Stimulated activated naive B cell treated with anti-CD40 and anti-IgM and Interleukin-4, amounts not matched to agents 10 μg/mL and 1 μg/mL and 100 μg/mL, for 72 hours (primary cell): ENCODE measurements around the gene ZBED5.
"Not testable (repeated sequence)": the region's sequence is repeated elsewhere in the genome, so short reads cannot be mapped to it uniquely, and the experiment has no call there.

Experiments used
- ATAC-seq, 2 donors: fragments of 150-1000 bp; cut with Tn5 transposase; replicated peaks; 2 replicates each; pipeline ENCODE4 v1.10.0; 2021; ENCODE audit warnings: moderate library complexity in 1 of 2
- DNase-seq: peaks from one replicate; pipeline ENCODE4 v3.0.0; 2021
- H3K27ac Mint-ChIP-seq: one replicate; pipeline ENCODE4 v1.8.0; 2022; ENCODE audit warnings: mild to moderate bottlenecking, mixed read lengths
- H3K27me3 Mint-ChIP-seq, 2 donors: one replicate each; pipeline ENCODE4 v1.8.0; 2022; ENCODE audit warnings: mixed read lengths in 2 of 2
- H3K36me3 Mint-ChIP-seq, 2 donors: one replicate each; pipeline ENCODE4 v1.8.0; 2022; ENCODE audit warnings: mixed read lengths in 2 of 2, mild to moderate bottlenecking in 1 of 2
- H3K4me1 Mint-ChIP-seq, 2 donors: one replicate each; pipeline ENCODE4 v1.8.0; 2022; ENCODE audit warnings: mixed read lengths in 2 of 2, mild to moderate bottlenecking in 1 of 2
- H3K4me3 Mint-ChIP-seq, 2 donors: one replicate each; pipeline ENCODE4 v1.8.0; 2022; ENCODE audit warnings: mild to moderate bottlenecking in 2 of 2, mixed read lengths in 2 of 2, moderate library complexity in 1 of 2
- H3K9me3 Mint-ChIP-seq, 2 donors: one replicate each; pipeline ENCODE4 v1.8.0; 2022; ENCODE audit warnings: mixed read lengths in 2 of 2, mild to moderate bottlenecking in 1 of 2

The ZBED5 gene

GRCh38 chr11:10891151-10891720 is 33.4 kb upstream of the ZBED5 start:
- ATAC-seq (no peak), DNase-seq (no peak)
- H3K27me3 Mint-ChIP-seq, result no peaks in the 10 kb centered on the region
- peaks cover 5 to 15% of the 10 kb centered on the region in 2 donors for H3K9me3 Mint-ChIP-seq
- H3K4me3 Mint-ChIP-seq, result no peak overlapping the region
- H3K4me1 Mint-ChIP-seq, result peaks cover 0 to 3% of the 10 kb centered on the region in 2 donors
- no peak overlapping the region for H3K27ac Mint-ChIP-seq
- H3K36me3 Mint-ChIP-seq, result peaks cover 13 to 22% of the 10 kb centered on the region in 2 donors

DNA sequence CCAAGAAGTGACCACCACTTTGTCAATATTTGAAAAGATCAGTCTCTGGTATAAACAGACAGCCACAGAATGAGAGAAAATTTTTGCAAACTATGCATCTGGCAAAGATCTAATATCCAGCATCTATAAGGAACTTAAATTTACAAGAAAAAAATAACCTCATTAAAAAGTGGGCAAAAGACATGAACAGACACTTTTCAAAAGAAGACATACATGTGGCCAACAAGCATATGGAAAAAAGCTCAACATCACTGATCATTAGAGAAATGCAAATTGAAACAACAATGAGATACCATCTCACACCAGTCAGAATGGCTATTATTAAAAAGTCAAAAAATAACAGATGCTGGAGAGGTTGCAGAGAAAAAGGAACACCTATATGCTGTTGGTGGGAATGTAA is 32.2 kb upstream of the ZBED5 start:
- not testable (repeated sequence) for H3K27ac Mint-ChIP-seq, H3K27me3 Mint-ChIP-seq, H3K4me1 Mint-ChIP-seq, ATAC-seq, H3K4me3 Mint-ChIP-seq, DNase-seq
- peaks cover 5 to 15% of the 10 kb centered on the region in 2 donors for H3K9me3 Mint-ChIP-seq
- H3K36me3 Mint-ChIP-seq, result peaks cover 13 to 21% of the 10 kb centered on the region in 2 donors

DNA sequence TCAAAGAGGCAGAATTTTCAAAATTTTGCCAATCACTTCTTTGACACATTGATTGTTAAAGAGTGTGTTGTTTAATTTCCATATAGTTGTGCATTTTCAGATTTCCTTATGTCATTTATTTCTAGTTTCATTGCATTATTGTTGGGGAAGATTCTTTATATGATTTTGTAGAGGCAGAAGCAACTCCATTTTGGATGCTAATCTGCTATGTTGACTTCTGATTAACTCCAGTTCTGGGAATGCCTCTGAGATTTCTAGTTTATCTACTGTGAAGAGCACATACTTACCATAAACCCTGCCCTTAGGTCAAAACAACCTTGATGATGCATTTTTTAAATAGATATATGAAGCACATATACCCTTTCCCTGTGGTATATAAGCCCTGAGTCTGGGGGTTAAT is 29.5 kb upstream of the ZBED5 start:
- Mint-ChIP-seq H3K27ac (no peak overlapping the region), H3K36me3 (peaks cover 13 to 26% of the 10 kb centered on the region in 2 donors), H3K4me3 (no peak overlapping the region), H3K9me3 (peaks cover 10 to 12% of the 10 kb centered on the region in 2 donors), H3K27me3 (no peaks in the 10 kb centered on the region), H3K4me1 (peaks cover 0 to 3% of the 10 kb centered on the region in 2 donors)
- DNase-seq (no peak), ATAC-seq (no peak)

DNA sequence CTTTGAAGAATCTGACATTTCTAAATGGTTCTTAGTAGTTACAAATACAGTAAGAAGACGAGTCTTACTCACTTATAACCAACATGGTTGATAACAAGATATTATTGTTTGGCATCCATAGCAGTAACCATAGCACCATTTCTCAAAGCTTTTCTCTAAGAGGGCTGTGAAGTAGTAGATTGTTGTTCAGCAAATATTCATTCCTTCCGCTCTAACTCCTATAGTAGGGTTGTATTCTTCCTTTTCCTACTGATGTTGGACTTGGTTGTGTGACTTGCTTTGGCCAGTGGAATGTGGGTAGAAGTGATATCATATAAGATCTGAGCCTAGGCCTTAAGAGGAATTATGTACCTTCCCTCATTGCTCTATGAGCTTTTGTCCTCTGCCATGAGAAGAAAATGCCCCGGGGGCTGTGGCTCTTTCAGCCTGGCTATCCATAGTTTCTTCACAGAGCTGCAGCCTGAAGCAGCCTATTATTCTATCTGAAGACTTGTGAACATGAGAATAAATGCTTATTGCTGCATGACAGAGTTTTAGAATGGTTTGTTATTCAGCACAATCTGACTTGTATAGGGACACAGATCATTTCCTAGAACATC is 28.9 kb upstream of the ZBED5 start:
- H3K27me3 Mint-ChIP-seq, result no peaks in the 10 kb centered on the region
- H3K36me3 Mint-ChIP-seq, result peaks cover 13 to 26% of the 10 kb centered on the region in 2 donors
- peaks cover 0 to 3% of the 10 kb centered on the region in 2 donors for H3K4me1 Mint-ChIP-seq
- ATAC-seq (no peak), DNase-seq (no peak)
- no peak overlapping the region for H3K4me3 Mint-ChIP-seq
- H3K27ac Mint-ChIP-seq, result no peak overlapping the region
- H3K9me3 Mint-ChIP-seq, result peaks cover 10 to 12% of the 10 kb centered on the region in 2 donors

DNA sequence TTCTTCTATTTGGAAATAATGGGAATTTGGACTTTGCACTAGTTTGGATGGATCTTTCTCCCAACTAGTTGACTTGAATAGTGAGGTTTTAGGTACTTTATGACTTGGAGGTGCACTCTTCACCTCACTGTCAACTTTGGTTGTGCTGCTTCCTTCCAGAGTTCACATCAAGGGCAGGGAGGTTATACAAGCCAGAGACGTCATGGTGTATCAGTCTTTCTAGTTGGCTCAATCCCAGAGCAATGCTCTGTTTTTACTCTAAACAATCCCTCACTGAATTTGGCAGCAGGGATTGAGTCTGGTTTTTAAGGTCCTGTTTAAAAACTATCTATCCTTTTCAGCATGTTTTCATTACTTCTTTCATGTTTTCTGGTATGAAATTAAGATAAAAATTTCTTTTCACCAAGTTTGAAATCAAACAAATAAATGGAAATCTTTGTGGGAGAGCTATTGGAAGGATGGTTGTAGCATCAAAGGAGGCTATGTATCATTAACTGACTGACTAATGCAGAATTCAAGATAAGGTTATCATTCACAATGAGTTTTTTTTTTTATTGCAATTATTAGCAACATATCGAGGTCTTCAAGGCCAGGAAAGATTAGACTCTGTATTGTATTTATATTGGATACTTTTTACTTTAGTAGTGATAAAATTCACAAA is 28.0 kb upstream of the ZBED5 start:
- H3K27me3 Mint-ChIP-seq, result no peaks in the 10 kb centered on the region
- ATAC-seq (no peak), DNase-seq (no peak)
- peaks cover 5 to 10% of the 10 kb centered on the region in 2 donors for H3K9me3 Mint-ChIP-seq
- peaks cover 13 to 22% of the 10 kb centered on the region in 2 donors for H3K36me3 Mint-ChIP-seq
- no peaks in the 10 kb centered on the region for H3K4me1 Mint-ChIP-seq
- H3K4me3 Mint-ChIP-seq, result no peak overlapping the region
- H3K27ac Mint-ChIP-seq, result no peak overlapping the region

GRCh38 chr11:10884292-10884691 is 26.4 kb upstream of the ZBED5 start:
- not testable (repeated sequence) for H3K36me3 Mint-ChIP-seq, H3K27me3 Mint-ChIP-seq, ATAC-seq, H3K4me1 Mint-ChIP-seq, H3K27ac Mint-ChIP-seq, H3K9me3 Mint-ChIP-seq, DNase-seq, H3K4me3 Mint-ChIP-seq

- Mint-ChIP-seq H3K27me3 (no peaks in the 10 kb centered on the region), H3K9me3 (peaks cover 3 to 5% of the 10 kb centered on the region in 2 donors), H3K27ac (no peak overlapping the region), H3K36me3 (peaks cover 3 to 10% of the 10 kb centered on the region in 2 donors), H3K4me3 (no peak overlapping the region), H3K4me1 (peaks cover 6 to 8% of the 10 kb centered on the region in 2 donors)
- DNase-seq (no peak), ATAC-seq (no peak)
These were observed 24.0 kb upstream of the ZBED5 start for GRCh38 chr11:10881892-10882291.

DNA sequence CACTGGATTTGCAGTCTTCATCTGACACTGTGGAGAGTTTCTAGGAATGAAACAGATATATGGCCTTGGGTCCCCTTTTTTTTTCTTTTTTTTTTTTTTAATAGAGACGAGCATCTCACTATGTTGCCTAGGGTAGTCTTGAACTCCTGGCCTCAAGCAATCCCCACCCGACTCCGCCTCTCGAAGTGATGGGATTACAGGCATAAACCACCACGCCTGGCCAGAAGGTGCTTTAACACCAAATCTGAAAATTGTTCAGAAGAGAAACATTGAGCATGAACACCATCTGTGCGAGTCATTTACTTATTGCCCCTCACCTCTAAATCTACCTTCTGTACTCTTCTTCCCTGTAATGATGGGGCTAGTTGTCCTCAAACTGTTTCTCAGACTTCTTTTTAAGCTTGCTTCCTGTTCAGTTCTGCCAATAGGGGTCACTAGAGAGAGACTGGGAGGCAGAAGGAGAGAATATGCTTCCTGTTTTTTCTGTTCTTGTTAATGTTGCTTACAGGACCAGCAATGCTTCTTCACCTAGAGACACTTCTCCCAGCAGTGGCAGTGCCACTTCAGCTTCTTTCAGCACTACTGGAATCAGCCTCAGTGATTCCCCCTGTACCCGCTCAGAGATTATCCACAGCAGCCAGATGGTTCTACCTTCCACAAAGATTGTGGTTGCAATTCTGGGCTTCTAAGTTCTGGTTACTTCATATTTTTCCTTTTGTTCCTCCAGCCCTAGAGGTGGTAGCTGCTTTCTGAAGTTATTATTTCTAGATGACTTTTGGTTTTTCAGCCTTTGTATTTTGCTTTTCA is 20.8 kb upstream of the ZBED5 start:
- Mint-ChIP-seq H3K9me3 (peaks cover 5 to 8% of the 10 kb centered on the region in 2 donors), H3K36me3 (peaks cover 17 to 29% of the 10 kb centered on the region in 2 donors), H3K27me3 (no peaks in the 10 kb centered on the region), H3K27ac (no peak overlapping the region), H3K4me1 (peaks cover 11 to 23% of the 10 kb centered on the region in 2 donors), H3K4me3 (no peak overlapping the region)
- DNase-seq (peak; percentile 23), ATAC-seq (peak; percentile 72 to 77)

GRCh38 chr11:10876158-10876557 is 18.3 kb upstream of the ZBED5 start:
- H3K36me3 Mint-ChIP-seq, result peaks cover 30 to 47% of the 10 kb centered on the region in 2 donors
- no peak overlapping the region for H3K27ac Mint-ChIP-seq
- no peak for ATAC-seq
- H3K4me3 Mint-ChIP-seq, result no peak overlapping the region
- DNase-seq, result no peak
- H3K9me3 Mint-ChIP-seq, result peaks cover 10 to 17% of the 10 kb centered on the region in 2 donors
- peaks cover 13 to 34% of the 10 kb centered on the region in 2 donors for H3K4me1 Mint-ChIP-seq
- H3K27me3 Mint-ChIP-seq, result no peaks in the 10 kb centered on the region

GRCh38 chr11:10875430-10876021 is 17.7 kb upstream of the ZBED5 start:
- no peak for DNase-seq
- Mint-ChIP-seq H3K9me3 (peaks cover 11 to 18% of the 10 kb centered on the region in 2 donors), H3K36me3 (peaks cover 30 to 48% of the 10 kb centered on the region in 2 donors), H3K27ac (no peak overlapping the region), H3K4me3 (no peak overlapping the region), H3K27me3 (no peaks in the 10 kb centered on the region), H3K4me1 (peaks cover 17 to 41% of the 10 kb centered on the region in 2 donors)
- ATAC-seq, result no peak

- Mint-ChIP-seq H3K4me1 (peaks cover 10 to 39% of the 10 kb centered on the region in 2 donors), H3K27me3 (no peaks in the 10 kb centered on the region), H3K9me3 (peaks cover 9 to 18% of the 10 kb centered on the region in 2 donors), H3K4me3 (no peak overlapping the region), H3K27ac (no peak overlapping the region), H3K36me3 (peaks cover 27 to 47% of the 10 kb centered on the region in 2 donors)
- DNase-seq (no peak), ATAC-seq (no peak)
These were observed 14.2 kb upstream of the ZBED5 start for GRCh38 chr11:10872097-10872496.

- Mint-ChIP-seq H3K27me3 (no peaks in the 10 kb centered on the region), H3K9me3 (peaks cover 5 to 15% of the 10 kb centered on the region in 2 donors), H3K36me3 (peaks cover 10 to 30% of the 10 kb centered on the region in 2 donors), H3K27ac (no peak overlapping the region), H3K4me1 (peaks cover 12 to 31% of the 10 kb centered on the region in 2 donors), H3K4me3 (no peak overlapping the region)
- DNase-seq (no peak), ATAC-seq (no peak)
These were observed 10.5 kb upstream of the ZBED5 start for GRCh38 chr11:10868352-10868751.

DNA sequence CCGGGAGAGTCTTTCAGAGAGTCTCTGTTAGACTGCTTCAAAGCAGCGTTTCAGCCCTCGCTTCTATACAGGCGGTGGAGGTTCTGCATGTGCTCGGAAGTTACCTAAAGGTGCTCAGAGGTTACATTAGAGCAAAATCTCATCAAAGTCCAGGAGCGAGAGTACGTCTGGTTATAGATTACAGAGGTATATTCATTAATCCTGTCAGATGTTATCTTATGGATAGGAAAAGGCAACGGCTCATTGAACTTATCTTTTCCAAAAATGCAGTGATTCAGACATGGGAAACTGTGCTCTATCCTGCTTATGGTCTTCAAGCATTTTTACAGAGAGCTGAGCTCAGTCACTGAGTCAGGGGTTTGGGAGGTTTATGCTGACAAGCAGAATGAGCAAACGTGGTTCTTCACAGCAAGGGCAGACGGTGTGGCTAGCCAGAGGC is 9.1 kb upstream of the ZBED5 start:
- H3K4me3 Mint-ChIP-seq, result no peak overlapping the region
- H3K36me3 Mint-ChIP-seq, result peaks cover 0 to 18% of the 10 kb centered on the region in 2 donors
- DNase-seq (no peak), ATAC-seq (no peak)
- H3K27ac Mint-ChIP-seq, result no peak overlapping the region
- peaks cover 12 to 33% of the 10 kb centered on the region in 2 donors for H3K4me1 Mint-ChIP-seq
- peaks cover 3 to 8% of the 10 kb centered on the region in 2 donors for H3K9me3 Mint-ChIP-seq
- no peaks in the 10 kb centered on the region for H3K27me3 Mint-ChIP-seq

DNA sequence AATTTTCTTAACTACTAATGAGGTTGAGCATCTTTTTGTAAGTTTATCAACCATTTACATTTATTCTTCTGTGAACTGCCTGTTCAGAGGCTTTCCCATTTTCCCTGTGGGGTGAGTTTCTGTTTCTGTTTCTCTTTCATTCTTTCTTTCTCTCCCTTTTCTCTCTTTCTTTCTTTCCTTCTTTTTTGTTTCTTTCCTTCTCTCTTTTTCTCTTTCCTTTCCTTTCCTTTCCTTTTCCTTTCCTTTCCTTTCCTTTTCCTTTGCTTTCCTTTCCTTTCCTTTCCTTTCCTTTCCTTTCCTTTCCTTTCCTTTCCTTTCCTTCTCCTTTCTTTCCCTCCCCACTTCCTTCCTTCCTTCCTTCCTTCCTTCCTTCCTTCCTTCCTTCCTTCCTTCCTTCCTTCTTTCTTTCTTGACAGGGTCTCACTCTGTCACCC is 8.0 kb upstream of the ZBED5 start:
- ATAC-seq (no peak), DNase-seq (no peak)
- H3K9me3 Mint-ChIP-seq, result peaks cover 1 to 5% of the 10 kb centered on the region in 2 donors
- no peak overlapping the region for H3K4me3 Mint-ChIP-seq
- H3K27me3 Mint-ChIP-seq, result no peaks in the 10 kb centered on the region
- peak overlapping the region; percentile 14 for H3K27ac Mint-ChIP-seq
- peaks cover 9 to 32% of the 10 kb centered on the region in 2 donors for H3K4me1 Mint-ChIP-seq
- peaks cover 0 to 17% of the 10 kb centered on the region in 2 donors for H3K36me3 Mint-ChIP-seq
